Right lobe of liver (tissue), 4 donors: Measurements from ENCODE around the gene SLC15A3.

ENCODE experiments used
- CTCF ChIP-seq, 4 donors: fragments of 200-600 bp in 3 of 4; fragments of 450-650 bp in 1 of 4; IDR thresholded peaks; one replicate each; pipeline versions ENCODE4 v1.5.1 to v1.8.0; 2016 to 2022; ENCODE audit warnings: antibody characterized with exemption in 4 of 4, mild to moderate bottlenecking in 2 of 4
- POLR2A ChIP-seq: fragments of 450-650 bp; IDR thresholded peaks from one replicate; pipeline ENCODE4 v1.6.1; 2017; ENCODE audit warnings: antibody characterized with exemption, mild to moderate bottlenecking
- donor health status: DM: no; HTN: no; CAD: no.
- donor health status: DM: no; HTN: no; CAD: no.
- donor health status: DM: no; HTN: yes; CAD: no.

GRCh38 chr11:60989093-60989650, 37.2 kb upstream of the SLC15A3 start:
- TF ChIP-seq POLR2A: no peak
- no peak for TF ChIP-seq CTCF (IDR thresholded peaks at IDR 0.05)
